ENCODE measurements around the gene ADGRE3. TPM values are rescaled to one million over a fixed set of nuclear protein-coding genes. Genes with fewer than 3 reads are reported as not detected.

The ADGRE3 gene
- total and polyA plus RNA-seq, 2 of the 8 experiments (the other 6 are each of a cell fraction or from before 2014, with no cell fraction given) = not detected

DNA sequence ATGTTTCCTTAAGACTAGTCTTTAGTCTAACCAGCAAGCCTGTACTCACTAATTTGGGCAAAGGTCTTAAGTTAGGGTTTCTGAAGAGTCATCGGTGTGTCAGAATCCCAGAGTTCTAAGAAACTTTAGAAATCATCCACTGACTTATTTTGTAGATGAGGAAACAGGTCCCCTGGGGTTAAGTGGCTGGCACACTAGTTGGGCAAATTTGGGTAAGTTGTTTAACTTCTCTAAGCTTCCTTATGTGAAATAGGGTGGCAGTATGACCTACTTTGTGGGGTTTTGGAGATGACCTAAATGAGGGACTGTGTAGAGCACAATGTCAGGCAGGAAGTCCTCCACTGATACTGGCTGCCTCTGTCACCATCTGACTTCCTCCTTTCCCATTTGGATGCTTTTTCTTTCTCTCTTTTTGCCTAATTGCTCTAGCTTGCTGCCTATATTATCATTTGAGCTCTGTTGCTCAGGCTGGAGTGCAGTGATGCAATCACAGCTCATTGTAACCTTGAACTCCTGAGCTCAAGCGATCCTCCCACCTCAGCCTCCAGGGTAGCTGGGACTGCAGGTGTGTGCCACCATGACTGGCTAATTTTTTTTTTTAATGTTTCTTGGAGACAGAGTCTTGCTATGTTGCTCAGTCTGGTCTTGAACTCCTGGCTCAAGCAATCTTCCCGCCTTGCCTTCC is 2.3 kb downstream of the ADGRE3 start:
- H2BK12ac ChIP-seq (ENCODE audit: low read depth, low read length) = no peak overlapping the region
- H2BK15ac ChIP-seq (ENCODE audit: low read length) = no peak overlapping the region
- H3K23me2 ChIP-seq (ENCODE audit: low read depth, low read length) = peaks cover 4% of the 10 kb centered on the region; the same call in 1 of the 2 replicates
- no peak overlapping the region for H3K56ac ChIP-seq (replicated peaks; ENCODE audit: insufficient read length, low read depth, low read length)
- no peak overlapping the region for H3K4me3 ChIP-seq (ENCODE audit: extremely low read depth in 1 of 4, insufficient read depth in 2 of 4, low read depth in 3 of 4, low read length in 4 of 4)
- H3K18ac ChIP-seq (ENCODE audit: extremely low read depth, low read length) = no peak overlapping the region
- ChIA-PET CTCF (ENCODE audit: partially characterized antibody) (interaction anchor here (0.9 kb wide), 1 partner anchor 101 kb away, joined by 3 read pairs; no protein-coding TSS in a partner anchor), POLR2A (ENCODE audit: partially characterized antibody) (no interaction called here)
- TF ChIP-seq EGR1 (IDR thresholded peaks at IDR 0.05; ENCODE audit: borderline replicate concordance, low read depth, low read length) (no peak), YY1 (IDR thresholded peaks at IDR 0.05; ENCODE audit: low read depth, low read length) (no peak), JUND (IDR thresholded peaks at IDR 0.05; ENCODE audit: low read length) (no peak), FOSL1 (IDR thresholded peaks at IDR 0.05; ENCODE audit: insufficient read depth, low read depth, low read length) (no peak), POLR2A (IDR thresholded peaks at IDR 0.05; ENCODE audit: control extremely low read depth in 1 of 2, low read depth in 2 of 2, low read length in 2 of 2) (no peak), KDM4A (IDR thresholded peaks at IDR 0.05; ENCODE audit: low read depth, low read length, severe bottlenecking) (no peak), BACH1 (IDR thresholded peaks at IDR 0.05; ENCODE audit: low read length) (no peak), KDM1A (IDR thresholded peaks at IDR 0.05; ENCODE audit: borderline replicate concordance, low read length) (no peak), CHD2 (IDR thresholded peaks at IDR 0.05; ENCODE audit: low read length) (no peak), TAF7 (optimal IDR thresholded peaks at IDR 0.05; ENCODE audit: borderline replicate concordance, low read depth, low read length) (no peak), SUZ12 (IDR thresholded peaks at IDR 0.05; ENCODE audit: low read length) (no peak), PHF8 (conservative IDR thresholded peaks at IDR 0.05; ENCODE audit: low read depth, low read length) (no peak)
- no peak overlapping the region for H3K14ac ChIP-seq (ENCODE audit: insufficient read length)
- H3K27me3 ChIP-seq (replicated peaks in 1 of 4; ENCODE audit: control insufficient read depth in 3 of 4, extremely low read depth in 1 of 4, insufficient read depth in 3 of 4, low read length in 3 of 4) = no peaks in the 10 kb centered on the region
- no peak overlapping the region for H4K5ac ChIP-seq (ENCODE audit: insufficient read length, low read depth, low read length)
- no peak for FAIRE-seq
- no peak overlapping the region for H3K27ac ChIP-seq (ENCODE audit: low read depth, low read length)
- no peak overlapping the region for H3K9ac ChIP-seq (replicated peaks in 1 of 4; ENCODE audit: extremely low read depth in 1 of 4, low read depth in 3 of 4, low read length in 3 of 4)
- no peak for DNase-seq (ENCODE audit: low read depth in 1 of 2, low spot score in 2 of 2)
- H3K4ac ChIP-seq (replicated peaks; ENCODE audit: insufficient read length, low read depth, low read length) = no peak overlapping the region
- no peak overlapping the region for H2AFZ ChIP-seq (ENCODE audit: low read length)
- no peak overlapping the region for H4K91ac ChIP-seq (replicated peaks; ENCODE audit: insufficient read length, low read length)
- no peaks in the 10 kb centered on the region for H3K79me2 ChIP-seq (ENCODE audit: control insufficient read depth in 1 of 2, insufficient read depth in 2 of 2, low read length in 2 of 2)
- H3K36me3 ChIP-seq (ENCODE audit: control insufficient read depth in 2 of 4, insufficient read depth in 4 of 4, low read length in 3 of 4) = no peaks in the 10 kb centered on the region
- peaks cover 50 to 71% of the 10 kb centered on the region in 2 experiments for H3K9me3 ChIP-seq (ENCODE audit: insufficient read depth in 2 of 2, low read depth in 1 of 2, low read length in 1 of 2)
- H2BK20ac ChIP-seq (ENCODE audit: low read length) = no peak overlapping the region
- no peak overlapping the region for H4K8ac ChIP-seq (ENCODE audit: extremely low read depth, insufficient read depth, low read length)
- 77% methylated on average over 3 of the region's 3 CpGs; no CpG with 5 or more reads in 1 of the 2 experiments for WGBS, 2 experiments (ENCODE audit: extremely low coverage in 1 of 2, insufficient coverage in 1 of 2, insufficient read length in 1 of 2, insufficient replicate concordance in 2 of 2, low coverage in 1 of 2, low lambda C conversion rate in 2 of 2, missing lambda C conversion rate in 1 of 2)
- H2BK5ac ChIP-seq (ENCODE audit: low read depth, low read length) = no peak overlapping the region
- H3K4me1 ChIP-seq (replicated peaks in 1 of 4; ENCODE audit: control insufficient read depth in 3 of 4, insufficient read depth in 4 of 4, low read length in 3 of 4) = no peaks in the 10 kb centered on the region
- H4K20me1 ChIP-seq (replicated peaks in 1 of 2; ENCODE audit: control insufficient read depth in 1 of 2, insufficient read depth in 2 of 2, low read length in 2 of 2) = no peaks in the 10 kb centered on the region
- H2BK120ac ChIP-seq (replicated peaks; ENCODE audit: low read depth, low read length) = no peak overlapping the region
- no peaks in the 10 kb centered on the region for H3K79me1 ChIP-seq (ENCODE audit: low read depth, low read length)
- no peak overlapping the region for H2AK5ac ChIP-seq (ENCODE audit: low read depth, low read length)
- no peak overlapping the region for H3K4me2 ChIP-seq (ENCODE audit: insufficient read depth in 1 of 2, low read depth in 2 of 2, low read length in 2 of 2)
- H3K23ac ChIP-seq (ENCODE audit: insufficient read length) = no peak overlapping the region
